Ecto neural progenitor cell (in vitro differentiated cells): ENCODE measurements around the gene NRDE2.
"Not testable (repeated sequence)": the region's sequence is repeated elsewhere in the genome, so short reads cannot be mapped to it uniquely, and the experiment has no call there.

Experiments
- DNase-seq: peaks from one replicate; pipeline ENCODE4 v3.0.0-alpha.2; 2018; ENCODE audit warnings: low spot score

The NRDE2 gene

DNA sequence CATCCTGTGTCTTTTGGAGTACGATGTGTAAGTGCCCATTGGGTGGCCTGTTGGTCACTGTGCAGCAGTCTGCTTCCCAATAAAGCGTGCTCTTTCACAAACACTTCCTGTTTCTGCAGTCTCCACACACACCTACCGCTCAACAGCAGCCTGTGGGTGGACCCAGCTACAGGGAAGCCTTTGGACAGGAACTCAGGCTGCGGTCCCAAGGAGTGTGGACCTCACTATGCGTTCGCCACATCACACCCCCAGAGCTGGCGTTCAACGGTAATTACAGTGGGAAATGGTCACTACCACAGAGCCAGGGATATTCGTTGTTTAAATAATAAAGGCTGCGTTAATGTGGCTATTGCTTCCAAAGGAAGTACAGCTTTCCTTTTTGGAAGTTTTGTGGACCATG lies 59.2 kb downstream of the NRDE2 start:
- no peak for DNase-seq

DNA sequence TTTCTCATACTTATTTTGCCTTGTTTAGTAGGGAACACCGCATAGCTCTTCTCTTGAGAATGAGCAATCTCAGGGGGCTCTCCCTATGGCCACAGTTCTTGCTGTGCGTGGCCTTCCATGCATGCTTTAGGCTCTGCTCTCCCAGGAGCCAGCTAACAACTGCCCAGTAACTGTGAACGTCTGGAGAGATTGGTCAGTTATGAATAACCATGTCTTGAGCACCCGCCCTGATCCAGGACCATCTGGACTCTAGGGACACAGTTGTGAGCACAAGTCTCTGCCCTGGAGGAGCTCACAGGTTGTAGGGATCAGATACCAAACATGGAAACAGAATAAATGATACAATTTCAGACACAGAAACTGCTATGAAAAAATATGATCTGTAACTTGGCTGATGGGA lies 63.3 kb downstream of the NRDE2 start:
- DNase-seq: peak; percentile 14

DNA sequence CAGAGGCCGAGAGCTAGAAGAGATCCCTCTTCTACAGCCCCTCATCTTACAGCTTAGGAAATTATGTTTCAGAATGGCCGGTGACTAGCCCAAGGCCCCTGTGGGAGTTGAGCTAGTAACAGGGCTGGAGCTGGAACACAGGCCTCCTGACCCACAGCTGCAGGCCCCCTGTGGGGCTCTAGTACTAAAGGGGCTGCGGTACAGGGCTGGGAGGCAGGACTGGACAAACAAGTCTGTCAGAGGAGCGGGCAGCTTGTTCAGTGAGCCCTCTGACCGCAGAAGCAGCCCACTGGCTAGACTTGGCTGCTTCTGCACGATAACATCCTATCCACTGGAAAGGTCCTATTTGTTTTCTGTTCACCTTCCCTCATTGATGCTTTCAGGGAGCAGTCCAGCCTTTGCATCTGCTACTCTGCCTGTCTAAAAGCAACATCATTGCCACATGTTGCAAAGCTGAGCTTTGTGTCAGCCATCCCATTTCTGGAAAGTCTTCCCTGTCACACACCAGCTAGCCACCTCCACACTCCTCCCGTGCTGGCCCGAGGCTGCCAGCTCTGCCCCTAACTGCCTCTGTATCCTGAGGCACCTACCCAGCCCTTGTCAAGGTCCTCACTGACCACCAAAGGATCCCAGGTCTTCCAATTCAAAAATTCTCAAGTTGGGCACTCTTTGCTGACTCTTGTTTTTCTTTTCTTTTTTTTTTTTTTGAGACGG lies 65.1 kb downstream of the NRDE2 start:
- DNase-seq: no peak

DNA sequence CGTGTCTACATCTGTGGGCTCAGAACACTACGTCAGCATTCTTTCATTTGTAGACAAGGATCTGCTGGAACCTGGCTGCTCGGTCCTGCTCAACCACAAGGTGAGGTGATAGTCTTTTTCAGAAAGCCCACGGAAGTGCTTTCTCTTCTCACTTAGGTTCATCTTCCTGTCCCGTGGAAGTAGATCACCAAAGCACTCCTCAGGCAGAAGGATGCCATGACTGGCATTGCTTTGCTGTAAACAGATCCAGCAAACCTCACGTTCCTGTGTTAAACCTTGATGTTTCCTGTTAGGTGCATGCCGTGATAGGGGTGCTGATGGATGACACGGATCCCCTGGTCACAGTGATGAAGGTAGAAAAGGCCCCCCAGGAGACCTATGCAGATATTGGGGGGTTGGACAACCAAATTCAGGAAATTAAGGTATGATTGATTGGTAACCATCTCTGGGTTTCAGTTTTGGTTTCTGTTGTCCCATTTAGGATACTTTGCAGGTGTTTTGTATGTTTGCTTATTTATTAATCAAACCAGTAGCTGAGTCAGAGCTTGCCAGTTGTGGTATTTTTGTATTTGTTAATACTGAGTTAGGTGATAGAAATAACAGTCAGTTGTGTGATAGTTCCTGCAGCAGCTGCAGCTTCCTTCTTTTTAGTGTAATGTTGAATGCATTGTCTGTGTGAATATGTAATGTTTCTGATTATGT lies 67.8 kb downstream of the NRDE2 start:
- no peak for DNase-seq

DNA sequence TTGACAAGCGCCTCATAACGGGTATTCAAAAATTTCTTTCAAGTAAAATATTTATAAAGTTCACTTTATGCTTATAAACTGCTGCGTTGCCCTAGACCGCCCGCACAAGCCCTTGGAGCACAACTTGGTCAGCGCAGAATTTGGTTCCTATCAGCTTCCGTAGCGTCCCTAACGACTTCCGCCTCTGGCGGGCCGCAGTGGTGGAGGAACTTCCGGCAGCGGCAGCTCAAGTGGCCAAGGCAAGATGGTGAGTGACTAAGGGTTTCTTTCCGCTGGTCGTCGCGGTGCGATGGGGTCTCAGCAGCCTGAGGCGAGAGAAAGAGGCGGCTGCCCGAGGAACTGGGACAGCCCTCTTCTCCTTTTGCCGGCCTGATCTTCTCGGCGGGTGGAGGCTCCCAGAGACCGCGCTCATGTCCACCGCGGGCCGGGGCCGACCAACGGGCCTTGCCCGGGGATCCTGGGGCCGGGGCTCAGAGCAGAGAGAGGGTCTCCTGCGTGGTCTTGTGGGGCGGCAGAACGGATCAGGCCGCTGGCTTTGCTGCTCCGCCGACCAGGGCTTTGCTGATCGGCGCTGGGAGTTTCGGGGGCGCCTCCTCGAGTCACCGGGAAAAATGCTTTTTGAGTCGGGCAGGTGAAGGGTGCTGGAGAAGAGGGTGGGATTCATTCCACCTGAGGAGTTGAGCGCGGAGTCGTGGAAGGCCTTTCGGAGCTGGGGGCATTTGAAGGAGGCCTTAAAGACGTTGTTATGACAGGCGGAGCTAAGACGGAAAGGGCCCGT lies 75.2 kb downstream of the NRDE2 start, which contains the start of gene PSMC1:
TSS of gene PSMC1 (plus strand) at position 200 of the 778 bp plus-strand sequence. CDS start at position 245, 45 bp downstream.
- peak; percentile 90 for DNase-seq

DNA sequence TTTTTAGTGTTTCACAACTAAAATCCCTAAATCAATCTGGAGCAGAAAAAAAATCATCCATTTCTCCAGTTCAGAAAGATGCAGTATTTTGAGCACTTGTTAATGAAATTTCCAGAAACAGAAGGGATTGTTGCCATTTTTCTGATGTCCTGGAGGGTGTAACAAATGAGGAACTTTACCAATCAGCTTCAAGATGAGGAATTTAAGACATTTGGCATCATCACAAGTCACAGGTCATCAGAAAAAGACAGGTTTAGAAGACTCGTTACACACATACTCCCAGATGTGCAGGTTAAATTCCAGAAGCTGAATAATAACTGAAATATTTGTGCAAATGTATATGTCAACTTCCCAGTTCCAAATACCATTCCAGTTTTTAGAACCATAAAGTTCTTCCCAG lies 75.9 kb downstream of the NRDE2 start:
- DNase-seq: no peak

DNA sequence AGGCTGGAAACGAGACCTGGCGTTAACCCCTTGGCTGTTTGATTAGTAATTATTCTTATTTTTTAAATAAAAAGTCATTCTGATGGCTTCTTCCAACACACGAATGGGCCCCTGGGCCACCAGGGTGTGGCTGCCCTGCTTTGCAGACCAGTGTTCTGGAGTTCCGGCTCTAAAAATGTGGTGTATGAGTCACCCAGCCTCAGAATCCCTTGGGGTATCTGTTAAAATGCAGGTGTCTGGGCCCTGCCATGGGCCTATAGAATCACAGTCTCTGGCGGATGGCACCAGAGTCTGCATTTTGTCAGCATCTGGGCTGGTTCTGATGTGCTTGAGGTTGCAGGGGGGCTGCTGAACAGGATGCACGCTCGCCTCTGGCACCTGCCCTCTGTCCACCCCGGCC lies 77.9 kb downstream of the NRDE2 start:
- no peak for DNase-seq

DNA sequence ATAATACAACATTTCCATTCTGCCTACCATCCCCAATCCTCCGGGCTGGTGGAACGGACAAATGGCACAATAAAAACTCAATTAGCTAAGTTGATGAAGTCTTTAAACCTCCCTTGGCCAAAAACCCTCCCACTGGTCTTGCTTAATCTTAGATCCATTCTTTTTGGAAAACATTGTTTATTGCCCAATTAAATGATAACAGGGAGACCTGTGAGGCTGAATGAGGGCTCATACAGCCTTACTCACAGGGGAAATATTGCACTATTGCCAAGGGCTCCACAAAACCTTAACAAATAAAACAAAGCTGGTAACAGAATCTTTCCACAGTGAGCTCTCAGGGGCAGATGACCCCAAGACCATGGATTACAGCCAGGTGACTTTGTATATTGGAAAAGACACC lies 83.1 kb downstream of the NRDE2 start:
- DNase-seq: no peak

DNA sequence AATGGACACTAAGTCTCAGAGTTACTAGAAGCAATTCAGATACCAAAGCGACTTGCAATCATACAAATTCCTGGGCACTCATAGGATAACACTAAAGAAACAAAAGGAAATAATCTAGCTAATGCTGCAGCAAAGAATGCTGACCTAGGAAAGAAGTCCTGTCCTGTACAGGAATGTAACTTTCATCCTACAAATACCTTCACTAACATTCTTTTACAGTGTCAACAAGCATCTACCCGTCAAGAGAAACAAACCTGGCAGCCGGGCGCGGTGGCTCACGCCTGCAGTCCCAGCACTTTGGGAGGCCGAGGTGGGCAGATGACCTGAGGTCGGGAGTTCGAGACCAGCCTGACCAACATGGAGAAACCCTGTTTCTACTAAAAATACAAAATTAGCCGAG lies 84.3 kb downstream of the NRDE2 start:
- not testable (repeated sequence) for DNase-seq

DNA sequence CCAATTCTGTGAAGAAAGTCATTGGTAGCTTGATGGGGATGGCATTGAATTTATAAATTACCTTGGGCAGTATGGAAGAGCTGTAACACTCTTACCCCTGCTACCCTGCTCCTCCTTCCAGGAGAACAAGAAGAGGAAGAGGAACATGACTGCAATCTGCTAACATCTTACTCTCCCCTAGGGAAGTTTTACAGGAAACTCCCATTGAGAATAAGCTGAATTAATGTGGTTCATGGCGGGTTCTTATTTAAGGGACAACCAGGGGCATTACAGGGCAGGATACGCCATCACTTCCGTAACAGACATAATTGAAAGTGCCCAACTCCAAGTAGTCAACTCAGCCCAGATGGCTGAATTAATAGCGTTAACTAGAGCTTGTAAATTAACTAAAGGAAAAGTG lies 84.8 kb downstream of the NRDE2 start:
- DNase-seq: no peak

DNA sequence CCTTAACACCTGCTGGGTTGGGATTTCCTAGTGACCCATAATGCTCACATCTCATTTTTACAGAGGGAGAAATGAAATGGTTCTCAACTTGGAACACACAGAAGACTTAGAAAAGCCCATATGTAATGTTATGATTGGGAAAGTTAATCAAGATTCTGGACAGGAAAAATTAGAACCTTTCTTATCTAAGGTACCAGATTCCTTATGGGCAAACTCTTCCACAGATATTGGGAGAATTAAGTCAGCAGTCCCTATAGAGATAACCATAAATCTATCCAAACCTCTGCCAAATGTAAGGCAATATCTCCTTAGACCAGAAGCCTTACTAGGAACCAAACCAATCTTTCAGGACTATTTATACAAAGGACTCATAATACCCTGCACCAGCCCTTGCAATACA lies 89.3 kb downstream of the NRDE2 start:
- no peak for DNase-seq

DNA sequence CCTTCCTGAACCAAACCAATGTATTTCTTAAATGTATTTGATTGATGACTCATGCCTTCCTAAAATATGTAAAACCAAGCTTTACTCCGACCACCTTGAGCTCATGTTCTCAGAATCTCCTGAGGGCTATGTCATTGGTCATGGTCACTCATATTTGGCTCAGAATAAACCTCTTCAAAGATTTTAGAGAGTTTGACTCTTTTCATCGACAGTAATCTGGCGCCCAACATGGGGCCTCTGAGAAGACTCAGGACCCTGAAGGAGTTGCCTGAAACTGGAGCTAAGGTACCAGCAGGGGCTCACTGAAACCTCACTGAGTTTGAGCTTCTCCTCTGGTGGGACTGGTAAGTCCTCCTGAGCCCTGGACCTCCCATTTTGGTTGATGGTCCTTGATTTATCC lies 92.6 kb downstream of the NRDE2 start:
- no peak for DNase-seq

DNA sequence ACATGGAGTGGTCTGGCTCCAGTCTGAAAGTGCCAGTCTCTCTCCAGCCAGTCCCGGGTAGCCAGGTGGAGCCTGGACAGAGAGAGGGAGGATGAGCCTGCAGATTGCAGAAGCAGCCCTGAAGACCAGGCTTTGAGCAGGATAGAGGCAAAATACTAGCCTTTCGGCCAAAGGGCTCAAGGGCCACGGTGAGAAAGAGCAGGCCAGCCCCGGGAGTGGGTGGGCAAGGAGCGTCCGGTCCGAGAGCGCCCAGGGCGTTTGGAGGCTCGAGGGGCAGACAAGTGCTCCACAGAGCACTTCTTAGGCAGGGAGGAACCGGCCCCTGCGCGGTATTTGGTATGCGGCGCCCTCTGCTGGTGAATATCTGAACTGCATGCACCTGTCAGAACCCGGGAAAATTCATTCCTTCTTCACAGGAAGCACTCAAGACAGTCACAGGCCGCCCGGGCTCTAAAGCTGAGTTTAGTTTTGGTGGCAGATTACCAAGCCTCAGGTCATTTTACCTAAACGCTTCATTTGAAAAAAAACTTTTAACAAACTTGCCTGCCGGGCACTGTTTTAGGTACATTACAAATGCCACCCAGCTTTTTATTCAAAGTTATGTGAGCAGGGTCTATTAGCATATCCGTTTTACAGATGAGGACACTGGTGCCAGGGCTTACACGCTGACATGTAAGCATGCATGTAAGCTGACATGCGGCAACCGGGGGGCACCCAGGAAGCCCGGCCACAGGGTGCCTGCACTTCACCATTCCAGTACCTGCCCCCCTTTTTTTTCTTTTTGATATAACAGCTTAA lies 96.4 kb downstream of the NRDE2 start:
- DNase-seq: peak; percentile 88

DNA sequence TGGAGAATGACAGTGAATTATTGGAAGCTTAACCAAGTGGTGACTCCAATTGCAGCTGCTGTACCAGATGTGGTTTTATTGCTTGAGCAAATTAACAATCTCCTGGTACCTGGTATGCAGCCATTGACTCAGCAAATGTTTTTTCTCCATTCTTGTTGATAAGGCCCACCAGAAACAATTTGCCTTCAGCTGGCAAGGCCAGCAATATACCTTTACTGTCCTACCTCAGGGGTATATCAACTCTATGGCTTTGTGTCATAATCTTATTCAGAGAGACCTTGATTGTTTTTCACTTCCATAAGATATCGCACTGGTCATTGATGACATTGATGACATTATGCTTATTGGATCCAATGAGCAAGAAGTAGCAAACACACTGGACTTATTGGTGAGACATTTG lies 101.8 kb downstream of the NRDE2 start:
- DNase-seq: not testable (repeated sequence)

DNA sequence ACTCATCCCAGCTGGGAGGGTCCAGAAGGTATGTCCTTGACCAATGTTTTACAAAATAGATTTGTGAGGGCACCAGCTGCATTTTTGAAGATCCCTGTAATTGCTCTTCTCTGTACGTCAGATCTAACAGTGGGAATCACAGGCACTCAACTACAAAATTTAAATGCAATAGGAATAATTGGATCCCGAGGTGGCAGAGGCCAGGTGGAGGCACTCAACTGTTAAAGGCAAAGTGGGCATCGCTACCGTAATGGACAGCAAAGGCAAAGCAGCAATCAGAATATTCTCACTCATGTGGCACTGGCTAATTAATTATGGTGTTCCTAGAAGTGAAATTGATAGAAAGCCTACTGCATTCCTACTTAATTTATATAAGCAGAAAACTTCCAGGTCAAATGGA lies 103.3 kb downstream of the NRDE2 start:
- no peak for DNase-seq
